ENCODE measurements around the gene SCP2D1.

Gene SCP2D1

DNA sequence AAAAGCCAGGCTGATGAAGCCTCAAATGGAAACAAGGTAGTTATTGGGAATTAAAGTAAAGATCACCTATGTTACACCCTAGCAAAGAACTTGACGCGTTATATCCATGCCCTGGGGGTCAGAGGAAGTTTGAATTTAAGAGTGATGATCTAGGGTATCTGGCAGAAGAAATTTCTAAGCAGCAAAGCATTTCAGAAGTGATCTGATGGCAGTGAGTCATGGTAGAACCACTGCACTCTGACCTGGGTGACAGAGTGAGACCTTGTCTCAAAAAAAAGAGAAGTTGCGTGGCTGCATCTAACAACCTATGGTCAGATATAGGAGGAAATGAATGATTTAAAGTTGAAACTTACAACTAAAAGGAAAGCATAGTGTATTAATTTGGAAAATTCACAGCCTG, 45.2 kb downstream of the SCP2D1 start:
- Mint-ChIP-seq H3K4me3 (no peak overlapping the region), H3K4me1 (ENCODE audit: low read depth) (peaks cover 8% of the 10 kb centered on the region), H3K36me3 (ENCODE audit: low read depth) (no peaks in the 10 kb centered on the region), H3K27ac (no peak overlapping the region), H3K27me3 (peaks cover 1% of the 10 kb centered on the region), H3K9me3 (peaks cover 13% of the 10 kb centered on the region)
- intact Hi-C loops (cut with micrococcal nuclease), result no loop called here

Data from dendritic cell treated with granulocyte-macrophage colony-stimulating factor and Interleukin-4, amounts not matched to agents 40 ng/mL and 50 ng/mL, for 4 days (primary cell).